ENCODE data around the gene TACC2. TPM values are rescaled to one million over a fixed set of nuclear protein-coding genes. Genes with fewer than 3 reads are reported as not detected.

Gene TACC2
- total and polyA plus RNA-seq, 2 experiments from 2014 or later: 4.3 to 16.7 TPM

- Histone ChIP-seq H3K4me3 (peak overlapping the region; percentile 69), H3K36me3 (ENCODE audit: low read depth) (no peaks in the 10 kb centered on the region), H3K9me3 (ENCODE audit: low read depth) (no peaks in the 10 kb centered on the region), H2AFZ (peak overlapping the region; percentile 23; the same call in 1 of the 2 replicates), H3K79me2 (ENCODE audit: insufficient read depth) (no peaks in the 10 kb centered on the region; the same call in 1 of the 2 replicates), H3K27ac (no peak overlapping the region), H3K4me2 (ENCODE audit: unreplicated experiment) (peak overlapping the region; percentile 60), H3K27me3 (replicated peaks; ENCODE audit: insufficient read depth) (no peaks in the 10 kb centered on the region), H3F3A (ENCODE audit: insufficient read depth) (no peaks in the 10 kb centered on the region), H3K9ac (peak overlapping the region; percentile 53; the same call in 1 of the 2 replicates), H3K9me2 (ENCODE audit: insufficient read depth) (no peaks in the 10 kb centered on the region), H4K20me1 (ENCODE audit: insufficient read depth) (no peaks in the 10 kb centered on the region), H3K4me1 (ENCODE audit: insufficient read depth) (no peaks in the 10 kb centered on the region)
- in situ Hi-C loops (cut with MboI): no loop called here
- TF ChIP-seq EZH2phosphoT487 (IDR thresholded peaks at IDR 0.05; ENCODE audit: insufficient read depth, low read depth): no peak
- no peak for TF ChIP-seq EZH2 (IDR thresholded peaks at IDR 0.05; ENCODE audit: insufficient read depth, poor library complexity, severe bottlenecking)
- DNase-seq: no peak
- 90 to 91% methylated on average over 25 of the region's 25 CpGs for WGBS, 2 experiments (ENCODE audit: low coverage in 1 of 2, low lambda C conversion rate in 2 of 2, missing lambda C conversion rate in 2 of 2)
These were observed 175.1 kb downstream of the TACC2 start for GRCh38 chr10:122164023-122164601.

DNA sequence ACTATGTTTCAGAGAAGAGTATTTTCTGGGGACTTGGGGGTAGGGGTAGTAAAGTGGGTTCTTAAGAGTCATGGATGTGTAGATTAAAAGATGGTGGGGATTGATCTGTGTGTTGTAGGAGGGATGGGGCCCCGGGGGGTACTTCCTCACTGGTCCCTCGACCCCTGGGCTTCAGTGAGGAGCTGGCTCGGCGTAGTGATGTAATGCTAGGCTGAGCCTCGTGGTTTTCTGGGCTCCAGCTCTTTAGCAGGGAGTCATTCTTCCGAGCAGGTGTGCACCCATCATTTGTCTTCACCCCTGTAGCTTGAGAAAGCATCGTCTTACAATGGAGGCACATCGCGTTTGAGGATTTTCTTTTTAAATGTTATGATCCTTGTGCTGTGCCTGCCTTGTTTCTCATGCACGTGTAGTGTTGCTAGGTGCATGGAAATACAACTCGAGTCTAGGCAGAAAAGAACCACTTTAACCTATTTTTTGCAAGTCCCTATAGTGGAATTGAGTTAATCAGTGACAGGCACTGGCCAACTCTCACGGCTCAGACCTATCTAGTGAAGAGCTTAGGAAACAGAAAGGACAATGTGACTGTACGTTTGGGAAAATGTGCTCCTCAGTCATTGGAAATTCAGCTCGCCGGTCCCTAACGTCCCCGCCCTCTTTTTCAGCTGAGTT lies 176.0 kb downstream of the TACC2 start:
- Histone ChIP-seq H3F3A (ENCODE audit: insufficient read depth) (no peaks in the 10 kb centered on the region), H3K9me3 (ENCODE audit: low read depth) (no peaks in the 10 kb centered on the region), H3K79me2 (ENCODE audit: insufficient read depth) (no peaks in the 10 kb centered on the region; the same call in none of the 2 replicates), H3K36me3 (ENCODE audit: low read depth) (no peaks in the 10 kb centered on the region), H3K4me1 (ENCODE audit: insufficient read depth) (no peaks in the 10 kb centered on the region), H3K27me3 (replicated peaks; ENCODE audit: insufficient read depth) (no peaks in the 10 kb centered on the region), H2AFZ (no peak overlapping the region), H3K27ac (no peak overlapping the region), H3K4me3 (no peak overlapping the region), H3K4me2 (ENCODE audit: unreplicated experiment) (no peak overlapping the region), H3K9me2 (ENCODE audit: insufficient read depth) (no peaks in the 10 kb centered on the region), H4K20me1 (ENCODE audit: insufficient read depth) (no peaks in the 10 kb centered on the region), H3K9ac (no peak overlapping the region)
- 90% methylated on average over 16 to 17 of the region's 17 CpGs for WGBS, 2 experiments (ENCODE audit: low coverage in 1 of 2, low lambda C conversion rate in 2 of 2, missing lambda C conversion rate in 2 of 2)
- no peak for TF ChIP-seq EZH2 (IDR thresholded peaks at IDR 0.05; ENCODE audit: insufficient read depth, poor library complexity, severe bottlenecking)
- TF ChIP-seq EZH2phosphoT487 (IDR thresholded peaks at IDR 0.05; ENCODE audit: insufficient read depth, low read depth): no peak
- DNase-seq: no peak
- in situ Hi-C loops (cut with MboI): no loop called here

DNA sequence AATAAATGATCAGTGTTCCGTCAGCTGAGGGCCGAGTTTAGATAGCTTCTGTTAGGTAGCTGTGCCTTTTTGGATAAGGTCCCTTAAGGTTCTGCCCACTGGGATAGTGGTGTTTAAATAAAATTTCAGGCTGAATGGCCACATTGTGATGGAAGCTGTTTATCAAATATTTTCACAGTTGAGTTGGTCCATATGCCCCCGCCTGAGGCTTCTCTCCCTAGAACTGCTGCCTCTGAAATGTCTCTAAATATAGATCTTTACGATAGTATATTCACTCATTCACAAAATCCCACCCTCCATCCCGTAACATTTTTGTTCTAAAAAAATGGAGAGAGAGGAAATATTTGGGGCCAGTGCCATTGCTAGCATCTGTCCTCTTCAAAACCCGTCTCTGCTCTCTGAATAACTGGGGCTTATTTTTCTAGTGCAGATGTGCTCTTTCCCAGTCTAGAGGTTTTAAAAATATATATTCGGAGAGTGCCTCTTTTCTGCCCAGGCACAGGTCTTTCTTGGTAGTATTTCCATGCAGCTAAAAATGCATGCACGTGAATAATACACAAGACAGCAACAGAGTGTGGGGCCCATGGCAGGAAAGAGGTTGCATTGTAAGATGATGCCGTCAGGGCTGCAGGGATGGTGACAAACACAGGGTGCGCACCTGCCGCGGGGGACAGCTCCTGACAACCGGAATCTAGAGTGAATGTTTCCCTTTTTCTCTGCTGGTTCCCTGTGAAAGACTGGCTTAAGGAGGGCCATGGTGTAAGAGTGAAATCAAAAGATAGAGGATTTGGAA lies 176.7 kb downstream of the TACC2 start:
- no peaks in the 10 kb centered on the region for H3F3A ChIP-seq (ENCODE audit: insufficient read depth)
- no peaks in the 10 kb centered on the region; the same call in 1 of the 2 replicates for H3K79me2 ChIP-seq (ENCODE audit: insufficient read depth)
- in situ Hi-C loops (cut with MboI): no loop called here
- H3K4me3 ChIP-seq: no peak overlapping the region
- H3K9me3 ChIP-seq (ENCODE audit: low read depth): no peaks in the 10 kb centered on the region
- no peak overlapping the region for H3K9ac ChIP-seq
- no peak overlapping the region for H3K4me2 ChIP-seq (ENCODE audit: unreplicated experiment)
- TF ChIP-seq EZH2phosphoT487 (IDR thresholded peaks at IDR 0.05; ENCODE audit: insufficient read depth, low read depth) (no peak), EZH2 (IDR thresholded peaks at IDR 0.05; ENCODE audit: insufficient read depth, poor library complexity, severe bottlenecking) (no peak)
- no peaks in the 10 kb centered on the region for H3K36me3 ChIP-seq (ENCODE audit: low read depth)
- 92 to 93% methylated on average over 13 of the region's 13 CpGs for WGBS, 2 experiments (ENCODE audit: low coverage in 1 of 2, low lambda C conversion rate in 2 of 2, missing lambda C conversion rate in 2 of 2)
- H3K27ac ChIP-seq: no peak overlapping the region
- H4K20me1 ChIP-seq (ENCODE audit: insufficient read depth): no peaks in the 10 kb centered on the region
- H2AFZ ChIP-seq: no peak overlapping the region
- H3K4me1 ChIP-seq (ENCODE audit: insufficient read depth): no peaks in the 10 kb centered on the region
- no peaks in the 10 kb centered on the region for H3K27me3 ChIP-seq (replicated peaks; ENCODE audit: insufficient read depth)
- DNase-seq: no peak
- H3K9me2 ChIP-seq (ENCODE audit: insufficient read depth): no peaks in the 10 kb centered on the region

DNA sequence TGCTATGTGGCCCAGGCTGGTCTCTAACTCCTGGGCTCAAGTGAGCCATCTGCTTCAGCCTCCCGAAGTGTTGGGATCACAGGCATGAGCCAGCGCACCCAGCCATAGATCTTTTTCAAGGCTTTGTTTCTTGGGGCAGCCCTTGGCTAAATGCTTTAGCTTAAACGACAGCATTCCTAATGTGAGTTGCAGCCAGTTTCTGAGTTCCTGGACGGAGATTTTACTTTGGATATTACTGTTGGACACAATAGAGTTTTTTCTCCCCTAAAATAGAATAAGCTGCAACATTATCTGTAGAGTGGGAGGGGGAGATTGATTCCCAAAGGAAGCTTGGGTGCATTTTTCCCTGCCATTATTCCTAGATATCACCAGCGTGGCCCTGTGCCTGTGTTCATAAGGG lies 179.1 kb downstream of the TACC2 start:
- Histone ChIP-seq H3K79me2 (ENCODE audit: insufficient read depth) (no peaks in the 10 kb centered on the region; the same call in 1 of the 2 replicates), H3K4me1 (ENCODE audit: insufficient read depth) (no peaks in the 10 kb centered on the region), H3K27ac (no peak overlapping the region), H3K9me2 (ENCODE audit: insufficient read depth) (no peaks in the 10 kb centered on the region), H3K9ac (no peak overlapping the region), H4K20me1 (ENCODE audit: insufficient read depth) (no peaks in the 10 kb centered on the region), H3K9me3 (ENCODE audit: low read depth) (no peaks in the 10 kb centered on the region), H3K36me3 (ENCODE audit: low read depth) (no peaks in the 10 kb centered on the region), H3K4me3 (no peak overlapping the region), H3K4me2 (ENCODE audit: unreplicated experiment) (no peak overlapping the region), H3F3A (ENCODE audit: insufficient read depth) (no peaks in the 10 kb centered on the region), H2AFZ (no peak overlapping the region), H3K27me3 (replicated peaks; ENCODE audit: insufficient read depth) (no peaks in the 10 kb centered on the region)
- no peak for TF ChIP-seq EZH2phosphoT487 (IDR thresholded peaks at IDR 0.05; ENCODE audit: insufficient read depth, low read depth)
- TF ChIP-seq EZH2 (IDR thresholded peaks at IDR 0.05; ENCODE audit: insufficient read depth, poor library complexity, severe bottlenecking): no peak
- WGBS, 2 experiments (ENCODE audit: low coverage in 1 of 2, low lambda C conversion rate in 2 of 2, missing lambda C conversion rate in 2 of 2): 82 to 89% methylated on average over 5 of the region's 5 CpGs
- in situ Hi-C loops (cut with MboI): no loop called here
- no peak for DNase-seq
